Left hindlimb (tissue), 1 donor: ENCODE measurements around the gene DYNC1I2.

ENCODE experiments used
- DNase-seq: peaks from one replicate; pipeline ENCODE4 v3.0.0-alpha.2; 2018

The DYNC1I2 gene

GRCh38 chr2:171785450-171785849 is 98.2 kb downstream of the DYNC1I2 start:
- no peak for DNase-seq

GRCh38 chr2:171787333-171788072 is 100.2 kb downstream of the DYNC1I2 start:
- no peak for DNase-seq

GRCh38 chr2:171788316-171788993 is 101.2 kb downstream of the DYNC1I2 start:
- no peak for DNase-seq

- DNase-seq = no peak
These were observed 102.7 kb downstream of the DYNC1I2 start for GRCh38 chr2:171789956-171790355.

GRCh38 chr2:171791361-171791760 is 104.1 kb downstream of the DYNC1I2 start:
- DNase-seq = no peak

- no peak for DNase-seq
These were observed 104.9 kb downstream of the DYNC1I2 start for GRCh38 chr2:171792157-171792556.

GRCh38 chr2:171792886-171793580 is 105.8 kb downstream of the DYNC1I2 start:
- no peak for DNase-seq

- DNase-seq = no peak
These were observed 106.7 kb downstream of the DYNC1I2 start for GRCh38 chr2:171793691-171794678.

- DNase-seq = no peak
These were observed 107.6 kb downstream of the DYNC1I2 start for GRCh38 chr2:171794918-171795317.
